BJ (cell line): ENCODE results near the gene PCBP4. TPM values are rescaled to one million over a fixed set of nuclear protein-coding genes. Genes with fewer than 3 reads are reported as not detected.

Experiments
- CTCF ChIA-PET: fragments of 350-600 bp; formaldehyde crosslinking; extraction: SDS; loops from one replicate; lab custom pipeline; 2021; ENCODE audit warnings: antibody characterized with exemption, inconsistent platforms; lab: Yijun Ruan, JAX
- POLR2A ChIA-PET: fragments of 300-600 bp; sonication (Branson Sonifier 250); formaldehyde crosslinking; extraction: SDS; loops from one replicate; lab custom pipeline; 2021; ENCODE audit warnings: antibody characterized with exemption; lab: Charles Lee
- DNase-seq: peaks from one replicate; pipeline ENCODE4 v3.0.0-alpha.2; 2011; ENCODE audit warnings: low read depth
- H3K27me3 ChIP-seq: 2 replicates; pipeline ENCODE4 v1.6.0; 2011; ENCODE audit warnings: low read length; ENCODE audit not compliant: control insufficient read depth, insufficient read depth
- H3K36me3 ChIP-seq: 2 replicates; pipeline ENCODE4 v1.5.1; 2011; ENCODE audit warnings: low read length; ENCODE audit not compliant: control insufficient read depth, insufficient read depth
- H3K4me3 ChIP-seq: 2 replicates; pipeline ENCODE4 v1.5.1; 2011; ENCODE audit warnings: low read depth, mild to moderate bottlenecking, control low read depth, low read length
- polyA plus RNA-seq: library from polyadenylated mRNA; depleted of rRNA; stranded (reverse); fragments of >200 nt; gene quantifications from 2 replicates; pipeline ENCODE4 v1.2.3, GENCODE V29; 2011
- TF ChIP-seq, protein P1 (sequence below): IDR thresholded peaks from 2 replicates; pipeline ENCODE4 v1.5.1; 2011; ENCODE audit warnings: low read depth, mild to moderate bottlenecking, control low read depth, inconsistent platforms, low read length, moderate library complexity; ENCODE audit not compliant: insufficient read depth

The PCBP4 gene
- polyA plus RNA-seq, 1 experiment = 88.7 TPM

DNA sequence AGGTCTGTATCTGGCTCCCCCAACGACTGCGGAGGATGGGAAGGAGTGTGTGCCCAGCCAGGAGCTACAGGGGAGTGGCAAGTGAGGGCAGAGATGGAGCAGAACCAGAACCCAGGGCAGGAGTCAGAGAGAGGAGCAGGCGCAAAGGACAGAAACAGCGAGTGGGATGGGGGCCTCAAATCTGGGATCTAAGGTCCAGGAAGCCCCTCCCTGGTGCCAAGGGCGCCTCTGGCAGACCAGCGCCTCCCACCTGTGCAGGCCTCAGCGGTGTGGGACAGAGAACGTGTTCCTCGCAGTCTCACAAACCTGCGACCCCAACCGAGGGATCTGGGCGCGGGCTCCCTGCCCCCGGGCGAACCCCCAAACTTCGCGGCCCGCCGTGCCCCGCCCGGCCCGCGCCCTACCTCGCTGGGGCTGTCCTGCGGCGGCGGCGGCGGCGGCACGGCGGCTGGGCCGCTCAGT is 301 bp downstream of the PCBP4 start:
- Histone ChIP-seq H3K4me3 (peak overlapping the region; percentile 45), H3K36me3 (peaks cover 3% of the 10 kb centered on the region), H3K27me3 (no peaks in the 10 kb centered on the region)
- ChIA-PET POLR2A (interaction anchor here (0.6 kb wide), 1 partner anchor 8 kb away, joined by 19 read pairs; no protein-coding TSS in a partner anchor), CTCF (interaction anchor here (3.4 kb wide), 1 partner anchor 25 kb away, joined by 16 read pairs; the partner anchor contains the start of genes PARP3 and RRP9)
- TF ChIP-seq, protein P1, sequence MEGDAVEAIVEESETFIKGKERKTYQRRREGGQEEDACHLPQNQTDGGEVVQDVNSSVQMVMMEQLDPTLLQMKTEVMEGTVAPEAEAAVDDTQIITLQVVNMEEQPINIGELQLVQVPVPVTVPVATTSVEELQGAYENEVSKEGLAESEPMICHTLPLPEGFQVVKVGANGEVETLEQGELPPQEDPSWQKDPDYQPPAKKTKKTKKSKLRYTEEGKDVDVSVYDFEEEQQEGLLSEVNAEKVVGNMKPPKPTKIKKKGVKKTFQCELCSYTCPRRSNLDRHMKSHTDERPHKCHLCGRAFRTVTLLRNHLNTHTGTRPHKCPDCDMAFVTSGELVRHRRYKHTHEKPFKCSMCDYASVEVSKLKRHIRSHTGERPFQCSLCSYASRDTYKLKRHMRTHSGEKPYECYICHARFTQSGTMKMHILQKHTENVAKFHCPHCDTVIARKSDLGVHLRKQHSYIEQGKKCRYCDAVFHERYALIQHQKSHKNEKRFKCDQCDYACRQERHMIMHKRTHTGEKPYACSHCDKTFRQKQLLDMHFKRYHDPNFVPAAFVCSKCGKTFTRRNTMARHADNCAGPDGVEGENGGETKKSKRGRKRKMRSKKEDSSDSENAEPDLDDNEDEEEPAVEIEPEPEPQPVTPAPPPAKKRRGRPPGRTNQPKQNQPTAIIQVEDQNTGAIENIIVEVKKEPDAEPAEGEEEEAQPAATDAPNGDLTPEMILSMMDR = no peak
- DNase-seq = no peak

DNA sequence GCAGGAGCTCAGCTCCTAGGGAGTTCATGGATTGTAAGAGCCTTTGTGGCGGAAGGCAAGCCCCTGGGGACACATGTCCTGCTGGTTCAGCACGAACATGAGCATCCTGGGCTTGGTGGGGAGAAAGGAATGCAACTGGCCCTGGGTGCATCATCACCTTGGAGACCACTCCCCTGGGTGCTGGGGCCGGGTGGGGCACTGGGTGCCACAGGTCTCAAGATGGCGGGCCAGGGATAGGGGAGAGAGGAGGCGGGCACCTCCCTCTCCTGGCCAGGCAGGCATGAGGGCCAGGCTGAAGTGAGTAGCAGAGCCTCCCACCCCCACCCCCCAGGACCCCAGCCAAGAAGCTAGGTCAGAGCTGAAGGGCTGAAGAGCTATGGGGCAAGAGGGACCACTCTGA is 768 bp downstream of the PCBP4 start:
- no peak for DNase-seq
- TF ChIP-seq, protein P1 = no peak
- Histone ChIP-seq H3K27me3 (no peaks in the 10 kb centered on the region), H3K4me3 (peak overlapping the region; percentile 45), H3K36me3 (peaks cover 3% of the 10 kb centered on the region)
- CTCF ChIA-PET = interaction anchor here (3.4 to 6.1 kb wide), 2 partner anchors 8 to 24 kb away, joined by 16 to 37 read pairs; partner anchors contain the start of genes ABHD14A, ABHD14B, PARP3 and RRP9
- POLR2A ChIA-PET = interaction anchor here (0.6 kb wide), 1 partner anchor 9 kb away, joined by 19 read pairs; no protein-coding TSS in a partner anchor

DNA sequence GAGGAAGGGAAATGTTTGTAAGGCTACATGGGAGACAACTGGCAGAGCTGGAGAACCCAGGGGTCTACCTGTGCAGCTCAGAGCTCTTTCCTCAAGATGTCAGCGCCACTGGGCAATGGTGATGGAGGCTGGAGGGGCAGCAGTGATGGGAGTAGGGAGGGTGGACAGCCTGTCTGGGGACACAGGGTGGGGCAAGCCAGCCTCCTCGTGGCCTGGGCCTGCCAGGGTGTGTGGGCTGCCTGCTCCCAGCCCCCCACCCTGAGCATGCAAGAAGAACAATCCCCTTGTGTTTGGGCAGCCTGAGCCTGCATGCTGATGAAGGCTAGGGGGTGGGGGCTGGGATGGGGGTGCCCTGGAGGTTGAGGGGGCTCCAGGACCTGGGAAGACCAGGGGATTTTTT is 1.2 kb downstream of the PCBP4 start:
- Histone ChIP-seq H3K36me3 (peaks cover 6% of the 10 kb centered on the region), H3K4me3 (peak overlapping the region; percentile 45), H3K27me3 (no peaks in the 10 kb centered on the region)
- TF ChIP-seq, protein P1 = no peak
- DNase-seq = no peak
- CTCF ChIA-PET = interaction anchor here (3.4 to 6.1 kb wide), 2 partner anchors 9 to 24 kb away, joined by 16 to 37 read pairs; partner anchors contain the start of genes ABHD14A, ABHD14B, PARP3 and RRP9
- POLR2A ChIA-PET = no interaction called here

DNA sequence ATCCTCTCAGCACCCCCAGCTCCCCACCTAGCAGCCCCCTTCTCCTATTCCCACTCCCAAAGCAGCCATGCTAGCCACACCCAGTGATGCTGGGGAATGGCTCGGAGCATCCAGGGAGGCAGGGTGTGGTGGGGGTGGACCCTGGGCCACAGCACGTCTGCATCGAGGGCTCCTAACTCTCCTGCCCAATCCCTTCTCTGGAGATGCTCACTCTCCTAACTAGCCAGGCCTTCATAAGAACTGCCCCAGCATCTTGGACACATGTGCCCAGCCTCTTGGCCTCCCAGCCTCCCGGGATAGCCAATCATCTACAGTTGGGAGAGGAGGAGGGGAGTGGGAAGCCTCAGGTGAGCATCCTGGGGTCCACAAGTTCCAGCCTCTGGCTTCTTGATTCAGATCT is 2.7 kb downstream of the PCBP4 start:
- Histone ChIP-seq H3K4me3 (no peak overlapping the region), H3K27me3 (no peaks in the 10 kb centered on the region), H3K36me3 (peaks cover 16% of the 10 kb centered on the region)
- no peak for DNase-seq
- TF ChIP-seq, protein P1 = no peak
- ChIA-PET CTCF (interaction anchor here (3.4 to 6.1 kb wide), 2 partner anchors 10 to 23 kb away, joined by 16 to 37 read pairs; partner anchors contain the start of genes ABHD14A, ABHD14B, PARP3 and RRP9), POLR2A (no interaction called here)

DNA sequence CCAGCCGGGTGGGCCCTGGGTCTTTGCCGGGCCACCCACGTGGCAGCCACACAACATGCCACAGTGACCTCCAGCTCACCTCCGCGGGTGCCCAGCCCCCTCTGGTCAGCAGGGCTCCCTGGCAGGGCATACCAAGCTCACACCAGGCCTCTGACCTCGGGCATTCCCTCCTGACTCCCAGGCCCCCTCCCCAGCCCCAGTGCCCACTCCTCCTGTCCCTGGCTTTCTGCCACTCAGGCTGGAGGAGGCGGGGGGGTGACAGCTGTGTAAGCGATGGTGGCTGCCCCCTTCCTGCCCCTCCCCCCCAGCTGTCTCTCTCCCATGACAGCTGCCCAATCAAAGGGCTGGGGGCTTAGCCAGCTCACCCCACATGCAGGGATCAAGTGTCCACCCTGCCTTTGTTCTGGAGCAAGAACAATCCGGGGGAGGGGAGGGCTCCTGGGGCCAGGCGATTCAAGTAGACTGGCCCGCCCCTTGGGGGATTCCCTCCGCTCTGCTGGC is 3.3 kb downstream of the PCBP4 start:
- DNase-seq = no peak
- CTCF ChIA-PET = interaction anchor here (3.4 to 6.1 kb wide), 2 partner anchors 11 to 22 kb away, joined by 16 to 37 read pairs; partner anchors contain the start of genes ABHD14A, ABHD14B, PARP3 and RRP9
- no peak overlapping the region for H3K4me3 ChIP-seq
- no peaks in the 10 kb centered on the region for H3K27me3 ChIP-seq
- H3K36me3 ChIP-seq = peaks cover 16% of the 10 kb centered on the region
- POLR2A ChIA-PET = no interaction called here
- TF ChIP-seq, protein P1 = no peak
